Measurements from ENCODE around the gene SERGEF.

GRCh38 chr11:17776212-17776875, 236.5 kb downstream of the SERGEF start:
- TF ChIP-seq EZH2 (IDR thresholded peaks at IDR 0.05; ENCODE audit: insufficient read depth, poor library complexity, severe bottlenecking) (no peak), EZH2phosphoT487 (IDR thresholded peaks at IDR 0.05; ENCODE audit: insufficient read depth, low read depth) (no peak)
